IMR-90 (cell line): ENCODE data around the gene PERM1. TPM values are rescaled to one million over a fixed set of nuclear protein-coding genes. Genes with fewer than 3 reads are reported as not detected.
A peak's percentile ranks its signal among the peaks of the same experiment; 100 is the strongest.

Experiments used
- ATAC-seq: fragments of 200-7000 bp; cut with Tn5 transposase; 2 replicates; pipeline ENCODE4 v1.9.1; 2020; ENCODE audit warnings: low read depth, mild to moderate bottlenecking, moderate library complexity
- BruUV-seq: library from RNA; stranded (reverse); fragments of 400-500 nt; replicated peaks from 2 replicates; lab custom pipeline; 2021; lab: Mats Ljungman, UMichigan
- CTCF ChIA-PET: fragments of 300-600 bp; formaldehyde crosslinking; extraction: SDS; loops from one replicate; lab custom pipeline; 2021; ENCODE audit warnings: antibody characterized with exemption; lab: Yijun Ruan, JAX
- POLR2A ChIA-PET: fragments of 300-600 bp; sonication (Branson Sonifier 250); formaldehyde crosslinking; loops from one replicate; lab custom pipeline; 2022; ENCODE audit warnings: antibody characterized with exemption; ENCODE audit not compliant: unreplicated experiment; lab: Charles Lee
- DNase-seq: peaks from one replicate; pipeline ENCODE4 v3.0.0; 2013
- H2AFZ ChIP-seq: replicated peaks from 2 replicates; pipeline ENCODE3; 2013; ENCODE audit warnings: low read length, mild to moderate bottlenecking; ENCODE audit not compliant: poor library complexity
- H2AK5ac ChIP-seq: 2 replicates; pipeline ENCODE4 v1.6.1; 2013; ENCODE audit warnings: low read depth, low read length, inconsistent platforms
- H2AK9ac ChIP-seq: replicated peaks from 2 replicates; pipeline ENCODE3; 2013; ENCODE audit warnings: mild to moderate bottlenecking, low read depth, low read length, moderate library complexity; ENCODE audit not compliant: poor library complexity
- H2BK120ac ChIP-seq: 2 replicates; pipeline ENCODE4 v1.6.1; 2013; ENCODE audit warnings: low read depth, low read length, inconsistent platforms
- H2BK15ac ChIP-seq: 3 replicates; pipeline ENCODE4 v1.6.1; 2013; ENCODE audit warnings: low read depth, low read length, inconsistent platforms
- H2BK20ac ChIP-seq: 2 replicates; pipeline ENCODE4 v1.6.1; 2013; ENCODE audit warnings: low read depth, mild to moderate bottlenecking, inconsistent platforms, low read length, moderate library complexity
- H2BK5ac ChIP-seq: 2 replicates; pipeline ENCODE4 v1.6.1; 2013; ENCODE audit warnings: mild to moderate bottlenecking, low read depth, low read length, inconsistent platforms; ENCODE audit not compliant: poor library complexity, severe bottlenecking
- H3K14ac ChIP-seq: replicated peaks from 2 replicates; pipeline ENCODE4 v1.6.1; 2013; ENCODE audit warnings: low read depth, low read length, inconsistent platforms
- H3K18ac ChIP-seq: 2 replicates; pipeline ENCODE4 v1.6.1; 2013; ENCODE audit warnings: low read depth, low read length, control low read depth
- H3K23ac ChIP-seq: 2 replicates; pipeline ENCODE4 v1.6.1; 2013; ENCODE audit warnings: low read depth, low read length, inconsistent platforms
- H3K27ac ChIP-seq: 2 replicates; pipeline ENCODE4 v1.5.1; 2013; ENCODE audit warnings: mild to moderate bottlenecking, control low read depth, low read length; ENCODE audit not compliant: insufficient read depth
- H3K27me3 ChIP-seq: 2 replicates; pipeline ENCODE4 v1.6.1; 2013; ENCODE audit warnings: low read length; ENCODE audit not compliant: control insufficient read depth, insufficient read depth
- H3K36me3 ChIP-seq: 2 replicates; pipeline ENCODE4 v1.6.1; 2013; ENCODE audit warnings: low read length, mixed read lengths; ENCODE audit not compliant: control insufficient read depth, insufficient read depth
- H3K4ac ChIP-seq: 2 replicates; pipeline ENCODE4 v1.6.1; 2013; ENCODE audit warnings: low read depth, low read length, inconsistent platforms
- H3K4me1 ChIP-seq: 2 replicates; pipeline ENCODE4 v1.6.1; 2013; ENCODE audit warnings: low read length, mixed read lengths; ENCODE audit not compliant: control insufficient read depth, insufficient read depth
- H3K4me2 ChIP-seq: 2 replicates; pipeline ENCODE4 v1.6.1; 2013; ENCODE audit warnings: low read depth, mild to moderate bottlenecking, control low read depth, low read length, moderate library complexity
- H3K4me3 ChIP-seq: 2 replicates; pipeline ENCODE4 v1.5.1; 2013; ENCODE audit warnings: low read depth, mild to moderate bottlenecking, control low read depth, low read length, moderate library complexity; ENCODE audit not compliant: insufficient read depth
- H3K56ac ChIP-seq: 2 replicates; pipeline ENCODE4 v1.6.1; 2013; ENCODE audit warnings: low read length, inconsistent platforms; ENCODE audit not compliant: insufficient read depth; ENCODE audit errors: extremely low read depth
- H3K79me1 ChIP-seq, 2 experiments: 2 replicates each; pipeline ENCODE4 v1.6.1; 2013; ENCODE audit warnings: low read length in 2 of 2, inconsistent platforms in 1 of 2, low read depth in 1 of 2
- H3K9ac ChIP-seq: 2 replicates; pipeline ENCODE4 v1.6.1; 2013; ENCODE audit warnings: low read depth, low read length, control low read depth
- H3K9me1 ChIP-seq: 2 replicates; pipeline ENCODE4 v1.6.1; 2013; ENCODE audit warnings: low read length, inconsistent platforms; ENCODE audit not compliant: insufficient read depth
- H3K9me3 ChIP-seq: 2 replicates; pipeline ENCODE4 v1.6.1; 2013; ENCODE audit warnings: low read length; ENCODE audit not compliant: control insufficient read depth, insufficient read depth
- H4K20me1 ChIP-seq: 2 replicates; pipeline ENCODE4 v1.6.1; 2013; ENCODE audit warnings: low read length, inconsistent platforms; ENCODE audit not compliant: insufficient read depth
- H4K5ac ChIP-seq: 2 replicates; pipeline ENCODE4 v1.6.1; 2013; ENCODE audit warnings: mild to moderate bottlenecking, low read depth, low read length, control low read depth
- H4K8ac ChIP-seq, 2 experiments: 2 replicates each; pipeline ENCODE4 v1.6.1; 2013; ENCODE audit warnings: low read depth in 2 of 2, low read length in 2 of 2, control low read depth in 1 of 2, inconsistent platforms in 1 of 2
- H4K91ac ChIP-seq: 2 replicates; pipeline ENCODE4 v1.6.1; 2013; ENCODE audit warnings: low read depth, low read length, inconsistent platforms; ENCODE audit not compliant: insufficient read depth
- CHD1 ChIP-seq: IDR thresholded peaks from 2 replicates; pipeline ENCODE4 v1.6.1; 2012; ENCODE audit warnings: low read depth, low read length, improper control_type of control experiment
- MAFK ChIP-seq: IDR thresholded peaks from 2 replicates; pipeline ENCODE4 v1.6.1; 2012; ENCODE audit warnings: low read depth, low read length, improper control_type of control experiment
- MXI1 ChIP-seq: IDR thresholded peaks from 2 replicates; pipeline ENCODE4 v1.6.1; 2012; ENCODE audit warnings: low read depth, mild to moderate bottlenecking, low read length, moderate library complexity, borderline replicate concordance
- RAD21 ChIP-seq: IDR thresholded peaks from 2 replicates; pipeline ENCODE4 v1.6.1; 2012; ENCODE audit warnings: low read length, improper control_type of control experiment
- RFX5 ChIP-seq: IDR thresholded peaks from 2 replicates; pipeline ENCODE4 v1.8.0; 2012; ENCODE audit warnings: low read depth, mild to moderate bottlenecking, low read length, moderate library complexity
- USF2 ChIP-seq: fragments of 150-350 bp; IDR thresholded peaks from 2 replicates; pipeline ENCODE4 v1.6.1; 2017; ENCODE audit warnings: mild to moderate bottlenecking, antibody characterized with exemption, low read length, low read depth
- WGBS, 2 experiments: methylation state at CpG; one replicate each; pipeline versions ENCODE4 v1.1.5 to v1.1.7; 2013; ENCODE audit warnings: missing lambda C conversion rate in 2 of 2; ENCODE audit not compliant: insufficient read length in 1 of 2; ENCODE audit errors: extremely low coverage in 2 of 2; 5-methylcytosine and 5-hydroxymethylcytosine counted together
- dilution Hi-C: fragments of 300-500 bp; cut with HindIII; formaldehyde crosslinking; loops from one replicate; pipeline ENCODE4 v1.14.3; 2018; ENCODE audit warnings: low sequenced_read_pairs; ENCODE audit not compliant: unreplicated experiment
- in situ Hi-C: fragments of 300-500 bp; cut with MboI; formaldehyde crosslinking; loops from 3 replicates; pipeline ENCODE4 v1.14.3; 2019; ENCODE audit warnings: low sequenced_read_pairs, inconsistent platforms, mixed read lengths
- intact Hi-C: fragments of 100-400 bp; cut with micrococcal nuclease; formaldehyde crosslinking; loops from 2 replicates; pipeline ENCODE4 v1.10.0; 2022
- polyA plus RNA-seq, 3 experiments: library from polyadenylated mRNA; depleted of rRNA; stranded (reverse); fragments of >200 nt; gene quantifications; 2 replicates each; pipeline ENCODE4 v1.2.3, GENCODE V29; 2012; ENCODE audit warnings: low replicate concordance in 1 of 3
- total RNA-seq: library from RNA; depleted of rRNA; stranded (reverse); fragments of >200 nt; gene quantifications from 2 replicates; pipeline ENCODE4 v1.2.3, GENCODE V29; 2012

PERM1 gene
- total and polyA plus RNA-seq, 2 of the 4 experiments (the other 2 are of a cell fraction): not detected

GRCh38 chr1:997993-998744 lies 16.3 kb upstream of the PERM1 start:
- no peak overlapping the region for H3K9ac ChIP-seq
- H2AFZ ChIP-seq: peak overlapping the region; percentile 85
- H2BK15ac ChIP-seq: no peak overlapping the region
- H3K36me3 ChIP-seq: no peaks in the 10 kb centered on the region
- H3K79me1 ChIP-seq: peaks cover 6 to 30% of the 10 kb centered on the region in 2 experiments; a peak in 3 of 4 replicates
- POLR2A ChIA-PET: no interaction called here
- peak overlapping the region; percentile 43; the same call in 1 of the 2 replicates for H2AK5ac ChIP-seq
- in situ Hi-C loops (no loop called here), dilution Hi-C loops (no loop called here), intact Hi-C loops (no loop called here)
- peak overlapping the region in 1 of 2 experiments; percentile 47; a peak in 1 of 4 replicates for H4K8ac ChIP-seq
- WGBS, 2 experiments: 47% methylated on average over 43 of the region's 75 CpGs; no CpG with 5 or more reads in 1 of the 2 experiments
- no peaks in the 10 kb centered on the region; the same call in 1 of the 2 replicates for H3K9me3 ChIP-seq
- H3K23ac ChIP-seq: no peak overlapping the region
- no peak for ATAC-seq
- H2BK120ac ChIP-seq: no peak overlapping the region
- H3K9me1 ChIP-seq: no peaks in the 10 kb centered on the region
- H4K91ac ChIP-seq: no peak overlapping the region; the same call in 1 of the 2 replicates
- no peaks in the 10 kb centered on the region for H3K27me3 ChIP-seq
- TF ChIP-seq MXI1 (no peak), USF2 (no peak), MAFK (no peak), RFX5 (no peak), CHD1 (0 out of 2 replicates have a peak, but pooled peaks have one; percentile 1), RAD21 (no peak)
- peak overlapping the region; percentile 59 for H3K4me3 ChIP-seq
- H4K20me1 ChIP-seq: peaks cover 9% of the 10 kb centered on the region; the same call in 1 of the 2 replicates
- H3K18ac ChIP-seq: no peak overlapping the region; the same call in 1 of the 2 replicates
- BruUV-seq: no TSS peak
- no peak overlapping the region for H2BK20ac ChIP-seq
- peak overlapping the region; percentile 61; the same call in 1 of the 2 replicates for H3K4me2 ChIP-seq
- CTCF ChIA-PET: interaction anchor here (0.8 kb wide), 1 partner anchor 13 kb away, joined by 4 read pairs; no protein-coding TSS in a partner anchor
- no peak overlapping the region; the same call in 1 of the 2 replicates for H3K27ac ChIP-seq
- no peak overlapping the region for H2BK5ac ChIP-seq
- H2AK9ac ChIP-seq: peak overlapping the region; percentile 90
- peaks cover 4% of the 10 kb centered on the region; the same call in 1 of the 2 replicates for H3K4me1 ChIP-seq
- DNase-seq: no peak
- H4K5ac ChIP-seq: no peak overlapping the region; the same call in 1 of the 2 replicates
- peak overlapping the region; percentile 22; the same call in 1 of the 2 replicates for H3K4ac ChIP-seq
- no peak overlapping the region; the same call in 1 of the 2 replicates for H3K14ac ChIP-seq
- no peak overlapping the region for H3K56ac ChIP-seq
